EL (cell line): ENCODE data around the gene DCHS1.
A peak's percentile ranks its signal among the peaks of the same experiment; 100 is the strongest.

ENCODE experiments used
- DNase-seq: peaks from one replicate; pipeline ENCODE4 v3.0.0-alpha.2; 2016

The DCHS1 gene

DNA sequence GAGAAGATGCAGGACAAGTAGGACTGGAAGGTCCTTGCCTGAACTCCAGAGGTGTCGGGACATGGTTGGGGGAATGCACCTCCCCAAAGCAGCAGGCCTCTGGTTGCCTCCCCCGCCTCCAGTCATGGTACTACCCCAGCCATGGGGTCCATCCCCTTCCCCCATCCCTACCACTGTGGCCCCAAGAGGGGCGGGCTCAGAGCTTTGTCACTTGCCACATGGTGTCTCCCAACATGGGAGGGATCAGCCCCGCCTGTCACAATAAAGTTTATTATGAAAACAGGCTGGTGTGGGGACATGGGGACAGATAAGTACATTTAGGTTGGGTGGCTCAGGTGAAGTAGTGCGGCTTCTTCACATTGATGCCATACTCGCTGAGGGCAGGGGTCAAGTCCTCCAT is 45.0 kb downstream of the DCHS1 start:
- no peak for DNase-seq

DNA sequence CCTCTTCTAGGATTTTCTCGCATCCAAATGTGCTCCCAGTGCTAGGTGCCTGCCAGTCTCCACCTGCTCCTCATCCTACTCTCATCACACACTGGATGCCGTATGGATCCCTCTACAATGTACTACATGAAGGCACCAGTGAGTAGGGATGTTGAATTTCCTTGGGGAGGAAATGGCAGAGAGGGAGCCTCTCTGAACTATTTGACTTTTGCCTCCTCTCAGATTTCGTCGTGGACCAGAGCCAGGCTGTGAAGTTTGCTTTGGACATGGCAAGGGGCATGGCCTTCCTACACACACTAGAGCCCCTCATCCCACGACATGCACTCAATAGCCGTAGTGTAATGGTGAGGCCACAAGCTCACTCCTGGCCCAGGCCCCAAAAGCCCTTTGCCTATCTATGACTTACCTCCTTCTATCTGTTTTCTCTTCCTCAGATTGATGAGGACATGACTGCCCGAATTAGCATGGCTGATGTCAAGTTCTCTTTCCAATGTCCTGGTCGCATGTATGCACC is 46.0 kb downstream of the DCHS1 start:
- DNase-seq: no peak

DNA sequence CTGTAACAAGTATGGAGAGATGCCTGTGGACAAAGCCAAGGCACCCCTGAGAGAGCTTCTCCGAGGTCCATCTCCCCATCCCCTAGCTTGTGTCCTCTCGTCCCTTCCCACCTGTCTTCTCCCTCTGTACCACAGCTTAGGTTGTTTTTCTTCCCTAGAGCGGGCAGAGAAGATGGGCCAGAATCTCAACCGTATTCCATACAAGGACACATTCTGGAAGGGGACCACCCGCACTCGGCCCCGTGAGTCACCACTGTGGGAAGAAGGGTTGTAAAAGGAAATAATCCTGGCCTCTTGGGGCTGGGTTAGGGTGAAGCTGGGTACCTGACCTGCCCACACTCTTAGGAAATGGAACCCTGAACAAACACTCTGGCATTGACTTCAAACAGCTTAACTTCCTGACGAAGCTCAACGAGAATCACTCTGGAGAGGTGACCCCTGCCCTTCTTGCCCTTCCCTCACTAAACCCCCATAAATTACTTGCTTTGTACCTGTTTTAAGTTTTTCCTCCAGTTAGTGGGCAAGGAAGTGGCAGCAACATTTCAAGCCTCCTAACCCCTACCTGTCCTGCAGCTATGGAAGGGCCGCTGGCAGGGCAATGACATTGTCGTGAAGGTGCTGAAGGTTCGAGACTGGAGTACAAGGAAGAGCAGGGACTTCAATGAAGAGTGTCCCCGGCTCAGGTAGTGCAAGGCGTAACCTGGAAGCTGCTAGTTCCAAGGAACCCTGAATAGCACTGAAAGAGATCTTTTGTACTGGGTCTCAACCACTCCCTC is 46.7 kb downstream of the DCHS1 start:
- DNase-seq: no peak

DNA sequence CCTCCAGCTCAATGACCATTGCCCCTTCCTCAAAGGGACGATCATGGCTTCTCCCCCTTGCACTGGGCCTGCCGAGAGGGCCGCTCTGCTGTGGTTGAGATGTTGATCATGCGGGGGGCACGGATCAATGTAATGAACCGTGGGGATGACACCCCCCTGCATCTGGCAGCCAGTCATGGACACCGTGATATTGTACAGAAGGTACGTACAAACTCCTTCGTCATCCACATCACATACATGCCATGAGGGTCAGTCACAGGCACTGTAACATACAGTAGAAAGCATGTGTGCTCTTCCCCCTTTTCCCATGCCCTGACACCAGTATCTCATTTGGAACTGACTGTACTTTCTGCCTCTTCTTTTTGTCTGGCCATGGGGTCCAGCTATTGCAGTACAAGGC is 47.6 kb downstream of the DCHS1 start:
- DNase-seq: no peak

DNA sequence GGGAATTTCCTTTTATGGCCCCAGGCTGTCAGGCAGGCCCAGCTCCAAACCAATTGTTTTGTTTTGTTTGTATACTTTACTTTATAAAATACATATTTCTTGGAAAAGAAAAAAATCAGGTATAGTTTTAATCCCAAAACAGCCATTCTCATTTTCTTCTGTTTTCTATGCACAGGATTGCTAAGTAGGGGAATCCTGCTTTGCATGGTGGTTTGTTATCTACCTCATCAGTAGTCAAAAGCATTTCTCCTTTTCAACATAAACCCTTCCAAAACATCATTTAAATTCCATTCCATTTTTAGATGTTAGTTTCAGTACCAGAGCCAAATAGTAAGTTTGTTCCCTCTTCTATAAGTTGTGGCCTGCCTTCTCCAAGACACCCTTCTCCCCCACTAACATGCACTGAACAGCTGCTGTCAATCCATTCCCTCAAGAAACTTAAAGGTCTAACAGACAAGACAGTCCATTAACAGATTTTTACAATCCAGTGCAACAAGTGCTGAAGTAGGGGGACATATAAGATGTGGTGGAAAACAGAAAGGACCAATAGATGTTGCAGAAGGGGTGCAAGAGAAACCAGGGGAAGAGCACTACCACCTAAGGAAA is 48.3 kb downstream of the DCHS1 start:
- DNase-seq: no peak

DNA sequence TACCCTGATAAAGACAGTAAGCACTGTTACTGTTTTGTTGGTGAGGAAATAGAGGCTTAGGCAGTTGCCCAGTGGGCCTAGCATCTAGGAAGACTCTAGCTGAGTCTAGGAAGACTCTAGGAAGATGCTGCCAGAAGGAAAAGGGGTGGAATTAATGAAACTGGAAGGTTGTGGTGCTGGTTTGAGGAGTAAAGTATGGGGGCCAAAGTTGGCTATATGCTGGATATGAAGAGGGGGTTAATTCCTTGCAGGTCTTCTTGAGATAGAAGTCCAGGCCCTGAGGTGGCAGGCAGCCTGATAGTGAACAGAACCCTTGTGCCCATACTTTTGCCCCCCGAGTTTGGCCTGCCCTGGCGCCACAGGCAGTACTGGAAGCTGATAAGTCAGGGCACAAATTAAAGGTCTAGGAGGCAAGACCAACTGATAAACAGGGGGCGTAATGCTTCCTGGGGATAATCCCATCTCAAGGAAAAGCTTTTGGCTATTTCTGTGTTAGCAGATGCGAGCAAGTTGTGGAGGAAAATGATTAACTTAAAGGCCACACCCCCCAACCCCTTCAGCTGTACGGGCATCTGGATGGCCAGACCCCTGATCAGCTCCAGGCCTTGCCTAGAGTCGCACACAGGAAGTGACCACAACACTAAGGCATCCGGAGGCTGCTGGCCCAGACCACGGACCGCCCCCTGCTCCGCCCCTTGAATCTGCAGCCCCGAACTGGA is 49.0 kb downstream of the DCHS1 start:
- peak; percentile 98 for DNase-seq

DNA sequence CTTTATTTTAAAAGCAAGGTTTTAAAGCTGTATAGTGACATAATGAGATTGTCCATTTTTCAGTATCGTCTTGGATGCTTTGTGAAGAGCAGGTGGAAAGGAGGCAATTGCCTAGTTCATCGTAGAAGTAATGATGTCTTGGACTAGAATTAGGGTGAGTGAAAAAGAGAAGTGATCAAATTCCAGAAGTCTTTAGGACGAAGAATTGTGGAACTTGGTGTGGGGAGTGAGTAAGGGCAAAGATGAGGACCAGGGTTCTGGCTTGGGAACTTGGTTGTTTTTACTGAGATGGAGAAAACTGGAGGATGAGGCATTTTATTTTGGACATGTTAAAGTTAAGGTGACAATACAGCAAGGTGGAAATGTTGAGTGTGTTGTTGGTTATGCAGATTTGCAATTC is 50.8 kb downstream of the DCHS1 start:
- DNase-seq: no peak

DNA sequence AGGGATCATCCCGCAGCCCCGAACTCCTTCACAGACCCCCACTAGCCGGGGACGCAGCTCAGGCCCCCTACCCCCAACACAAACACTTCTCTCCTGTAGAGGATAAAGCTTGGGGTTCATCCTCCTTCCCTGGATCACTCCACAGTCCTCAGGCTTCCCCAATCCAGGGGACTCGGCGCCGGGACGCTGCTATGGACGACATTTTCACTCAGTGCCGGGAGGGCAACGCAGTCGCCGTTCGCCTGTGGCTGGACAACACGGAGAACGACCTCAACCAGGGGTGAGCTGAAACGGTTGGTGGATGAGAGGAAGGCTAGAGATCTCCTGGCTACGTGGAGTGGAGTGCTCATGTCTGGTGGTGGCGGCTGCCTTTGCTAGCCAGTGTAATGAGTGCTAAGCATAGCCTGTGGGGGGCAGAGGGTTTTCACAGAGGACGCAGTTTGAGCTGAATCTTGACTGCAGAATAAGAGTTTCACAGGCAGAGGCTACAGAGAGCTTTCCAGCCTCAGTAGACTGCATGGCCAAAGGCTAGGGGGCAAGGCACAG is 51.5 kb downstream of the DCHS1 start:
- peak; percentile 72 for DNase-seq

DNA sequence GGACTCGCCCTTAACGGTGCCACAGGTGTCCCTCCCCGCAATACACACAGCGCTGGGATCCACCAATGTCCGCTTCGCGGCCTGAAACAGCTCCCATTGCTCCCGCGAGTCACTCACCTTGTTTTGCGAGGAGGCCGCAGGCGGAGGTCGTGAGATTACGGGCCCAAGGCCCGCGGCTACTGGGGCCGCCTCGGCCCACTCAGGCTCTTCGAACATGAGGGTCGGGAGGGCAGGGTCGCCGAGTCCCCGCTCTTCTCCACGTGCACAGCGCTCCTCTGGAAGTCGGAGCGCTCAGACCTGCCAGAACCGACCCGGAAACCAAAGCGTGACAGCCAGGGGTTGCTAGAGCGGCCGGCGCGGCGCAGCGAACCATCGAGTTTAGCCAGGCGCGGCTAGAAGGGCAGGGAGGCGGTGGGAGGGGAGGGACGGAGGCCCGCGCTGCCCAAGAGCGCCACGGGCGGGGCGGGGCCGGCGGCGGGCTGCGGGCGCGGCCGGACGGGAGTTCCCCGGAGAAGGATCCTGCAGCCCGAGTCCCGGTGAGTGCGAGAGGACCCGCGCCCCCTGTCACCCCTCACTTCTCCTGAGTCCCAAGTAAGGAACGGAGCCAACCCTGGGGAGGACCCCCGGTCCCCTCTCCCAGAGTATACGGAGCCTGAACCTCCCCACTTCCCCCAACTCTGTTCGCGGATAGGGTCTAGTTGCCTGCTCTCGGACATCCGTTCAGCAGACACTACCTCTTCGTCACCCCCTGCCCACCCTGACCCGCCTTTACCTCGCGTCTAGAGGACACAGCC is 52.1 kb downstream of the DCHS1 start, which contains the start of the genes ILK and RRP8:
Gene ILK (plus strand): TSS at position 488 of the 794 bp plus-strand sequence. CDS start 498 bp downstream, outside the sequence.
Gene RRP8 (minus strand): TSS at position 330 of the 794 bp plus-strand sequence. CDS start 114 bp downstream, at position 216.
- peak; percentile 89 for DNase-seq

DNA sequence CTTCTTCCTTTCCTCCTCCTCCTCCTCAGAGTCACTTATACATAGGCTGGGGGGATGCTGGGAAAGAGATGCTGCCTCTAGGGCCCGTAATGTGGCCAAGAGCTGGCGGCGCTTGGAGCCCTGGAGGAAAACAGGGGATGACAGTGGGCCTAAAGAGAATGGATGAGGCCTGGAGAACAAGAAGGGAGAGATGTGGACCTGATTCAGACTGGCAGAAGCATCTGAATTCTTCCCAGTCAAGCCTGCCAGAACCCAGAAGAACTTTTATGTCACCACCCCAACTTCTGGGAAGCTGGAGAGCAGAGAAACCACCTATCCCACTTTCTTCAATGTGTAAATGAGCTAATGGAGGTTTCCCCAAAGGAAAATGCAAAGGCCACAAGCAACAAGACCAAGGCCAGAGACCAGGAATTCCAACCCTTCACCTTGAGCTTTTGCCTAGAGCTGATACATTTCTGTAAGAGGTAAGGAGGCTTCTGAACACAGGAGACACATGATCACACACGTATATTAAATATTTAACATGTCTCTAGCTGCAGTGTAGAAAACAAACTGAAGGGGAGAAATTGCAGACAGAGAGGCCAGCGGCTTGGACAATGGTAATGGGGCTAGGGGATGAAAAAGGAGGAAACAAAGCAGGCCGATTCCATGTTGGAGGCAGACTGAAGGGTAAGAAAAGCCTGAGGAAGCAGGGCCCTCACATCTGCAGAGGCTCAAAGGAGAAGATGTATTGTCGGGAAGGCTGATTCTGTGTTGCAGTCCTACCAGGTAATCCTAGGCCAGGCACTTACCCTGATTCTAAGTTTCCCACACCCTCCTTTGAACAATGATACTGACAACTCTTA is 53.3 kb downstream of the DCHS1 start:
- DNase-seq: no peak

DNA sequence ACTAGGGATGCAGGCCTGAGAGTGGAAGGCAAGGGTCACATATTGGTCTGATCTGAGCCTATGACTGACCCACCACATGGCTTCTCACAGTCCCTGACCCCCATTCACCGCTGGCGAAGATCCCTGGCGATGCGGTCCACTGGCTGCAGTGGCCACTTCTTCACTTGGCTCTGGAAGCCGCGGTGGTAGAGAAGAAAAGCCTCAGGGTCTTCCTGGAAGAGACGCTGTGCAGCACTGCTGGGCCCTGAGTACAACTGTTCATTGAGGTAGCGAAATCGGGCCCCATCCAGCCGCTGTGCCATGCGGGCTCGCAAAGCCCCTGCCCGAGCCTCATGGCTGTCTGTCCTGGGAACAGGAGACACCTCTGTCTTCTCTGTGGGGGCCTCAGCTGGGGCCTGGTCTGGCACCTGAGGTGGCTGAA is 54.6 kb downstream of the DCHS1 start:
- no peak for DNase-seq

DNA sequence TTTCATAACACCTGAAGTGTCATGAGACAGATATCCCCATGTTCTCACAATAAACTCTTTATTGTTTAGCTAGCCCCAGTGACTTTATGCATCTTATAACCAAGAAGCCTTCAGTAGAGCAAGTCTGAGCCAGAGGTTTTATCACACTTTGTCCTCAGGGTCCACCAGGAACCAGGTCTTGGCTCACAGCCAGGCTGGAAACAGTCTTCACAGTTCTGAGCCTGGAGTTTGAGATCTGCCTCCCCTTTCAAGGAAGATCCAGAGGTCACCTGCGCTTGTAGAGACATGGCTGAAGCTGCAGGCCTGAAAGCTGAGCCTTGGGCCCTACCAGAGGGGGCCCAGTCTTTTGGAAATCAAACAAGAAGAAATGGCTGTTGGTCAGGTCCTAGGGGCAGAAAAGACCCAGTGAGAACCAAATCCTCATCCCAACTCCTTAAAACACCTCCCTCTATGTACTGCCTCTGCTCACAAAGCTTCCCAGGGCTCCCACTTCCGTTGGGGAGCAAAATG is 55.7 kb downstream of the DCHS1 start:
- no peak for DNase-seq

DNA sequence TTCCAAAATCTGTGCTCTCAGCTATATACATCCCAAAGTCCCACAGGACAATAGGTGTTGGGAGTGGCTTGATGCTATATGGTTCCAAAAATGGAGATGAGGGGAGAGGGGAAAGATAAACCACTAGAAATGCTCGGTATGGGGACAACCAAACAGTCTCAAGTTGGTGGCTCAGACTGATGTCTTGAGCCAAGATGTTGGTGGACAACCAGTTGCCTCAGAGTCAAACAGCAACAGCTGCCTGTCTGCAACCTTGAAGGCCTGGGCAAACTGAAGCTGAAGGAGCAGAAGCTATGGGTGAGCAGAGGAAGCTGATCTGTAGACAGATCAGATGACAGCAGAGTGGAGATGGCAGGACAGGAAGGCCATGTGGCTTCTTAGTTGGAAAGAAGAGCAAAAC is 56.2 kb downstream of the DCHS1 start:
- DNase-seq: no peak

DNA sequence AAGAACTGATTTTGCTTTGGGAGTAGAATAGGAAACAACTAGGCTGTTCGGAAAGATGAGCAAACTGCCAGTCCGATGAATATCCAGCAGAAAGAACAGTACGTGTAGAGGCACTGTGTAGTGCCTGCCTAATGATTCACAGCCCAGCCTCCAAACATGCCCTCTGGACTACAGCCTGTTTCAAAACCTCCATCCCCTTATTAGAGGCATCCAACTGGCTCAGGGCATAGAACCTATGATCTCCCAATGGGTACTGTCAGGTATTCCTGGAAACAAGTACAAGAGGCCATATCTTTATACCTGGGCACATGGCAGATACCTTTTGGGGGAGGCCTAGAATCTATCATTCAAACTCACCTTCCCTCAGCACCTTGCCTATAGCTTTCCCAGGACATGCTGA is 57.1 kb downstream of the DCHS1 start:
- DNase-seq: no peak

DNA sequence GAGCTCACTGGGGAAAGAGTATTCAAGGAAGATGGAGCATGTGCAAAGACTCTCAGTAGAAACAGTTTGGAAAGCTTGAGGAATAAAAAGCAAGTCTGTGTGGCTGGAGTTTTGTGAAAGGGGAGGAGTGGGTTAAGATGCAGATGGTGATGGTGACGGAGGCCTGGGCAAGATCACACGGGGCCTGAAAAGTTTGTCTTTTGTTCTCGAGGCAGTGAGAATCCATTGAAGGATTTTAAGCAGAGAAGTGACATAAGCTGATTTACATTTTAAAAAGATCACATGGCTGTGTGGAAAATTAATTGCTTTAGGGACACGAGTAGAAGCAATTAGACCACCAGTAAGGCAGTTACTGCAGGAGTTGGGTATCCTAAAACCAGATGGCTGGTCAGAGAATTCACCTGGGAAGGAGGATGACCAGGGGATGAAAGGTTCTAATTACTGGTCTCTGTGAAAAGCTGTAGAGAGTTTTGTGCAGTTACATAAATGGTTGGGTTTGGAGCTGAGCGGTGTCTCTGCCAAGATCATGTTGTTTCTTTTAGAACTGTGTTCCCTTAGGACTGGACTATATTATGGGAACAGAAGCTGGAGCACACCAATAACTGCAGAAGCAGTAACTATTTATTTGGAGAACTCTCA is 59.3 kb downstream of the DCHS1 start:
- DNase-seq: no peak

DNA sequence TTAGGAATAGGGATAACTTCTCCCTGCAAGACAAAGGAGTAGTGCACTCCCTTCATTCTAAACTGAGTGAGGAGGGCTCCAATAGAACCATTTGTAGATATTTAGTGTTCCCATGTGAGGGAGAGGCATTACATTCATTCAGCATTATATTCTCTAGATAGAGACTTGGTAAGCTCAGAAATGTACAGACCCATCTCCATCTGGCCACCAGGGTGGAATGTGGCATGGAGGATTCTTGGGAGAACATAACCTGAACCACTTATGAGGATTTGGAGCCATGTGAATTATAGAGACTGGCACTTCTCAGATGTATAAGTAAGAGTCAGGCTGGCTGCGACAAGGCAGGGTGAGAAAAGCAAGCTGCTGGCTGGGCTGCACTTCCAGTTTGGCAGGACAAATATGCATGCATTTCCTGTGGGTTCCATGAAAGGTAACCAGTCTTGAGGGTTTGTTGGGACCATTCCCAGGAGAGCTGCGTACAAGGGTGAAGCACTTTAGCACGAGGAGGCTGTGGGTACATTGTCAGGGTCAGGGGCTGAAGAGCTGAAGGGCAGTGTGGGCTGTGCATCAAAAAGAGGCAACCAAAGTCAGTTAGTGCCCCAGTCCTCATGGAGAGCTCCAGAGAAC is 61.4 kb downstream of the DCHS1 start:
- no peak for DNase-seq

DNA sequence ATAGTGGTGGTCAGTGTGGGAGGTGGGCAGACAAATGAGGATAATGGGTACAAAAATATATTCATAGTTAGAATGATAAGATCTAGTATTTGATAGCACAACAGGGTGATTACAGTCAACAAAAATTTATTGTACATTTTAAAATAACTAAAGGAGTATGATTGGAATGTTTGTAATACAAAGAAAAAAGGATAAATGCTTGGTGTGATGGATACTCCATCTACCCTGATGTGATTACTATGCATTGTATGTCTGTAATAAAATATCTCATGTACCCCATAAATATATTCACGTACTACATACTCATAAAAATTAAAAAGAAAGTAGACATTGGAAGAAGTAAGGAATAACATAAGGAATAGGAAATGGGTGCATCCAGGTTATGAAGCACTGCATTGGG is 67.6 kb downstream of the DCHS1 start:
- DNase-seq: no peak

DNA sequence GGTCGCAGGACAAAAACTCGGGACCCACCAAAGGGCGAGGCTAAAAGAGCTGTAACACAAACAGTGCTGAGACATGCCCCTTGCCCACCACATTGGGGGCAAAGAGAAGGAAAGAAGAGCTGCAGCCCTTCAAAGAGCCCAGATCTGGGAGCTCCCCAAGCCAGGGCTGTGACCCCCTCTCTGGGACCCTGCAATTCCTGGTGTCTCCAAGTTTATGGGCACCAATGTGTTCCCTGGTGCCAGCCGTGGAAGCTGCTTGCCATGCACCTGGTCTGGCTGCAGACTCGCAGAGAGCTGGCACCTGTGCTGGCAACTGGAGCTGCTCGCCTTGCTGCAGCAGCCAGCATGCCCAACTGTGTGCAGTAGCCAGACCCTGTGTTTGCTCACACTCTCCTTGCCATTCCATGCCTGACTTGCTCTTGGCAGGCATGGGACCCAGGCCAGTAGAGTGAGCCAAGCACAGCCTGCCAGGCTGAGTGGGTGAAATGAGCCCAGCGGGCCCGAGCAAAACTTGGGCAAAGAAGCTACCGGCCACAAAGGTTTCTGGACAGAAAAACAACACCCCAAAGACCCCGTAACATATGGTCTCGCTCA is 68.2 kb downstream of the DCHS1 start:
- DNase-seq: no peak

DNA sequence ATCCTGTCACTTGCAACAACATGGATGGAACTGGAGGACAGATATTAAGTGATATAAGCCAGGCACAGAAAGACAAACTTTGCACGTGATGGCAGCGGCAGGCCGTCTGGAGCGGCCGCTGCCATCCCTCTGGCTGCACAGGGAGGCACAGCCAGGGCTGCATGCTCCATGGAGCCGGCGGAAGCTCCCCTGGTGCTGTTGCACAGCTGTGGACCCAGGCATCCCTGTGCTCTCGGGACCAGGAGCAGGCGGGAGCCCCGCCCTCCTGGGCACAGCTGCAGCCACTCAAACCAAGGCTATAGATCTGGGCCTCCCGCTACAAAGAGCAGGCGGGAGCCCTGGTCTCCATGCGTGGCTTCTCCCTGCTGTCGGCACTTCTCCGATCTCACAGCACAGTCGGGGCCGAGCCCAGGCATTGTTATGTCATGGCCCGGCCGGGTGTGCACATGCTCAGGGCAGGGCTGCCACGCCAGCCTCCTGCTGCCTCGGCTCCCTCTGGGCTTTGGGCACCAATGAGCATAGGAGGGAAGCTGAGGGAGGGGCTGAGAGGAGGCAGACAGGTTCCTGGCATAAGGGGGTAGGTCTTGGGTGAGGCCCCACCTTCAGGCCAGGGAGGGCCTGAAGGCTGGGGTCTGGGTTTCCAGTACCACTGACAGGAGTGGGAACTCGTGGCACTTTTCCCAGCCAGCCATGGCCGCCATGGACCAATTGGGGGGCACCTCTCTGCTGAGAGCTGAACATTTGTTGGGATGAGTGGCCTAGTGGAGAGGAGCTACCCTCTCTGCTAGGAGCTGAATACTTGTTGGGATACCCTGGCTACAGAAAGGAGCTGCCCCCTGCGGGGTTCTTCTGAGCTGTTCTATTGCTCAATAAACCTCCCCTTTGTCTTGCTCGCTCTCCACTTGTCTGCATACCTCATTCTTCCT is 68.9 kb downstream of the DCHS1 start:
- no peak for DNase-seq
